ENCODE measurements around the gene STKLD1.

STKLD1 gene

DNA sequence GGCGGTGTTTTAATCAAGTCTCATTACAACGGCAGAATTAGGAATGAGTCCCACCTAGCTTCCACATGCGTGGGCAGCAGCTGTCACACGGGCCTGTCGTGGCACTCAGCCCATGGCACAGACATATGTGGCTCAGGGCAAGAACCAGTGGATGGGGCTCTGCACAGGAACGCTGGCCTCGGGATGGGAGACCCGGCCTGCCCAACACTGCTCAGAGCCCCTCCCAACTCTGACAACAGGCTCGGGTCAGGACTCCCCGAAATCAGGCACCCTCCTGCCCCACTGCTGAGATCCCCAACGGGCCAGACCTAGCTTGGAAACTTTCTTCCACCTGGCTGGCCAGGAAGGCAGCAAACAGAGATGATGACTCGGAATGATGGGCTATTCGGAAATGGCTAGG lies 35.2 kb upstream of the STKLD1 start:
- H3K9ac ChIP-seq = no peak overlapping the region
- H3K4me1 ChIP-seq (ENCODE audit: low read depth, poor library complexity, severe bottlenecking) = no peaks in the 10 kb centered on the region
- H3K36me3 ChIP-seq (ENCODE audit: insufficient read depth) = no peaks in the 10 kb centered on the region
- H3K4me2 ChIP-seq = no peak overlapping the region
- no peaks in the 10 kb centered on the region for H3K27me3 ChIP-seq (ENCODE audit: insufficient read depth, low read depth)
- peaks cover 4% of the 10 kb centered on the region; the same call in 1 of the 2 replicates for H3K79me2 ChIP-seq (ENCODE audit: insufficient read depth, low read depth)
- no peak overlapping the region for H3K4me3 ChIP-seq (IDR thresholded peaks at IDR 0.05; ENCODE audit: insufficient read depth, low read depth, low read length)
- no peaks in the 10 kb centered on the region for H4K20me1 ChIP-seq (ENCODE audit: insufficient read depth)
- no peak overlapping the region for H2AFZ ChIP-seq (ENCODE audit: low read depth)
- no peak overlapping the region for H3K27ac ChIP-seq
- TF ChIP-seq, protein P1, sequence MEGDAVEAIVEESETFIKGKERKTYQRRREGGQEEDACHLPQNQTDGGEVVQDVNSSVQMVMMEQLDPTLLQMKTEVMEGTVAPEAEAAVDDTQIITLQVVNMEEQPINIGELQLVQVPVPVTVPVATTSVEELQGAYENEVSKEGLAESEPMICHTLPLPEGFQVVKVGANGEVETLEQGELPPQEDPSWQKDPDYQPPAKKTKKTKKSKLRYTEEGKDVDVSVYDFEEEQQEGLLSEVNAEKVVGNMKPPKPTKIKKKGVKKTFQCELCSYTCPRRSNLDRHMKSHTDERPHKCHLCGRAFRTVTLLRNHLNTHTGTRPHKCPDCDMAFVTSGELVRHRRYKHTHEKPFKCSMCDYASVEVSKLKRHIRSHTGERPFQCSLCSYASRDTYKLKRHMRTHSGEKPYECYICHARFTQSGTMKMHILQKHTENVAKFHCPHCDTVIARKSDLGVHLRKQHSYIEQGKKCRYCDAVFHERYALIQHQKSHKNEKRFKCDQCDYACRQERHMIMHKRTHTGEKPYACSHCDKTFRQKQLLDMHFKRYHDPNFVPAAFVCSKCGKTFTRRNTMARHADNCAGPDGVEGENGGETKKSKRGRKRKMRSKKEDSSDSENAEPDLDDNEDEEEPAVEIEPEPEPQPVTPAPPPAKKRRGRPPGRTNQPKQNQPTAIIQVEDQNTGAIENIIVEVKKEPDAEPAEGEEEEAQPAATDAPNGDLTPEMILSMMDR (conservative IDR thresholded peaks at IDR 0.05; ENCODE audit: low read depth, low read length) = no peak

DNA sequence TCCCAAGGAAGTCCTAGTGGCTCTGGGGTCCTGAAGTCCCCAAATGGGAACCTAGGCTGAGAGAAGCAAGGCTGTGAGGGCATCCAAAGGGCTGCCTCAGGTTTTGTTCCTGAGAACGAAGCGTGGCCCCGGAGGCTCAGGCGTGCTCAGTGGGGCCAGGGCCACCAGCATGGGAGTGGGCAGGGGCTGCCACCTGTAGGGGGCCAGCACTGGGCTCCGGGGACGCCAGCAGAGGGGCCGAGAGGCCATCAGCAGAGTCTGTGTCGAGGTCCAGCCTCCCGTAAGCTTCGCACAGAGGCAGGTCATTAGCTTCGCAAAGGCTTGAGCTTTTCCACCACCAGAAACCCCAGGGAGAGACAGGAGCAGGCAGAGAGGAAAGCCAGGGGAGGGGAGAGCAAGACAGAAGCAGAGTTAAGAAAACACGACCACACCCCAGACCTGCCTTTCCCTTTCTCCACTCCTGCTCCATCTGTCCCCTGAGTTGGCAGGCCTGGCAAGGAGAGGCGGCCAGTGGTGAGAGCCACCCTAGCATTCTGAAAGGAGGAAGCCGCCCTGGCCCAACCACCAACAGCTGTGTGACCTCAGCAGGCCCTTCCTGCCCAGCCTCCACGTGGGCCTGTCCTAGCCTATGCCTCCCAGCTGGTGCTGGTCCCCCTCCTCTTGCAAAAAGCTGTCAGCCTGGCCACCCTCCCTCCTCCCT lies 34.6 kb upstream of the STKLD1 start:
- no peaks in the 10 kb centered on the region for H3K36me3 ChIP-seq (ENCODE audit: insufficient read depth)
- H4K20me1 ChIP-seq (ENCODE audit: insufficient read depth) = no peaks in the 10 kb centered on the region
- H3K9ac ChIP-seq = no peak overlapping the region
- H3K4me1 ChIP-seq (ENCODE audit: low read depth, poor library complexity, severe bottlenecking) = peaks cover 6% of the 10 kb centered on the region
- H3K27ac ChIP-seq = no peak overlapping the region
- no peak overlapping the region for H3K4me3 ChIP-seq (IDR thresholded peaks at IDR 0.05; ENCODE audit: insufficient read depth, low read depth, low read length)
- TF ChIP-seq, protein P1 (conservative IDR thresholded peaks at IDR 0.05; ENCODE audit: low read depth, low read length) = no peak
- no peak overlapping the region for H2AFZ ChIP-seq (ENCODE audit: low read depth)
- H3K79me2 ChIP-seq (ENCODE audit: insufficient read depth, low read depth) = peaks cover 10% of the 10 kb centered on the region; the same call in 1 of the 2 replicates
- no peaks in the 10 kb centered on the region for H3K27me3 ChIP-seq (ENCODE audit: insufficient read depth, low read depth)
- no peak overlapping the region for H3K4me2 ChIP-seq

DNA sequence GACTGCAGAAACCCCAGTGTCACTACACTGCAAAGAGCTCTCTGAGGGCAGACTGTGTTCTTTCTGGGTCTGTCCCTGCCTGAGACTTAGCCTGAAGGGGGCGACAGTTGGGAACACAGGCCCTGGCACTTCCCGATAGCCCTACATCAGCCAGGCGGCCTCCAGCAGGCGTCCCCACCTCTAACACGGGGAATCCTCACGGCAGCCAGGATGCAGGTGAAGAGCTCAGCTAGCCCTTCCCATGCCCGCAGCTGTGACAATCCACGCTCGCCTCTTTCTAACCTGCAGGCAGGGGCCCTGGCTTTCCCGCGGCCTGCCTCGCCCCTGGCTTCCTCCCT lies 34.1 kb upstream of the STKLD1 start:
- no peak overlapping the region for H3K4me3 ChIP-seq (IDR thresholded peaks at IDR 0.05; ENCODE audit: insufficient read depth, low read depth, low read length)
- H3K27ac ChIP-seq = no peak overlapping the region
- H4K20me1 ChIP-seq (ENCODE audit: insufficient read depth) = no peaks in the 10 kb centered on the region
- TF ChIP-seq, protein P1 (conservative IDR thresholded peaks at IDR 0.05; ENCODE audit: low read depth, low read length) = no peak
- H3K27me3 ChIP-seq (ENCODE audit: insufficient read depth, low read depth) = no peaks in the 10 kb centered on the region
- no peak overlapping the region for H2AFZ ChIP-seq (ENCODE audit: low read depth)
- H3K36me3 ChIP-seq (ENCODE audit: insufficient read depth) = no peaks in the 10 kb centered on the region
- no peak overlapping the region for H3K4me2 ChIP-seq
- no peak overlapping the region for H3K9ac ChIP-seq
- H3K4me1 ChIP-seq (ENCODE audit: low read depth, poor library complexity, severe bottlenecking) = peaks cover 9% of the 10 kb centered on the region
- H3K79me2 ChIP-seq (ENCODE audit: insufficient read depth, low read depth) = peaks cover 16% of the 10 kb centered on the region; the same call in 1 of the 2 replicates

DNA sequence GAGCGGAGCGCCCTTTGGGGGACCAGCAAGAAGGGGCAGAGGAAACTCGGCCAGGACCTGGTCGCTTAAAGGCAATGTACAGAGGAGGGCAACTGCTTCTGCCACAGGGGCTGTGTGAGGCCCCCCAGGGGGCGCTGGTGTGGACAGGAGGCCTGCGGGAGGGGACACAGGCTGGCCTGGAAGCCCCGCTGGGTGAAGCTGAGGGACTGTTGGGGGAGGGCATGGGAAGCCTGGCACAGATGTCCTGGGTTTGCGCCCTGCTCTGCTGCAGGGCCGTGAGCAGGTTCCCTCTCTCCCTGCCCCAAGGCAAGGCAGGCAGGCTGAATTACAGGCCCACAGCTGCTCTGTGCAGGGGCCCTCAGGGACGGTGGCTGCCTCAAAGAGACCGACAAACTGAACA lies 33.6 kb upstream of the STKLD1 start:
- H3K4me2 ChIP-seq = no peak overlapping the region
- no peaks in the 10 kb centered on the region for H4K20me1 ChIP-seq (ENCODE audit: insufficient read depth)
- H3K27me3 ChIP-seq (ENCODE audit: insufficient read depth, low read depth) = no peaks in the 10 kb centered on the region
- no peak overlapping the region for H2AFZ ChIP-seq (ENCODE audit: low read depth)
- no peak overlapping the region for H3K27ac ChIP-seq
- no peaks in the 10 kb centered on the region for H3K36me3 ChIP-seq (ENCODE audit: insufficient read depth)
- no peak overlapping the region for H3K4me3 ChIP-seq (IDR thresholded peaks at IDR 0.05; ENCODE audit: insufficient read depth, low read depth, low read length)
- TF ChIP-seq, protein P1 (conservative IDR thresholded peaks at IDR 0.05; ENCODE audit: low read depth, low read length) = no peak
- H3K4me1 ChIP-seq (ENCODE audit: low read depth, poor library complexity, severe bottlenecking) = peaks cover 9% of the 10 kb centered on the region
- peaks cover 19% of the 10 kb centered on the region; the same call in 1 of the 2 replicates for H3K79me2 ChIP-seq (ENCODE audit: insufficient read depth, low read depth)
- no peak overlapping the region for H3K9ac ChIP-seq
